Endothelial cell (in vitro differentiated cells): Measurements from ENCODE around the gene ASB13. TPM values are rescaled to one million over a fixed set of nuclear protein-coding genes. Genes with fewer than 3 reads are reported as not detected.

ENCODE experiments used
- DNase-seq: peaks from one replicate; pipeline ENCODE4 v3.0.0; 2021; ENCODE audit warnings: low spot score
- H3K27ac Mint-ChIP-seq: one replicate; pipeline ENCODE4 v1.8.0; 2021; ENCODE audit warnings: mixed read lengths, inconsistent platforms; ENCODE audit not compliant: unreplicated experiment
- H3K27me3 Mint-ChIP-seq: one replicate; pipeline ENCODE4 v1.8.0; 2021; ENCODE audit warnings: mild to moderate bottlenecking, moderate library complexity, mixed read lengths, inconsistent platforms; ENCODE audit not compliant: unreplicated experiment
- H3K36me3 Mint-ChIP-seq: one replicate; pipeline ENCODE4 v1.8.0; 2021; ENCODE audit warnings: mild to moderate bottlenecking, low read depth, mixed read lengths, inconsistent platforms; ENCODE audit not compliant: unreplicated experiment
- H3K4me1 Mint-ChIP-seq: one replicate; pipeline ENCODE4 v1.8.0; 2021; ENCODE audit warnings: mild to moderate bottlenecking, mixed read lengths, inconsistent platforms; ENCODE audit not compliant: unreplicated experiment
- H3K4me3 Mint-ChIP-seq: one replicate; pipeline ENCODE4 v1.8.0; 2021; ENCODE audit warnings: mild to moderate bottlenecking, mixed read lengths, inconsistent platforms; ENCODE audit not compliant: unreplicated experiment
- H3K9me3 Mint-ChIP-seq: one replicate; pipeline ENCODE4 v1.8.0; 2021; ENCODE audit warnings: mixed read lengths, inconsistent platforms; ENCODE audit not compliant: unreplicated experiment
- total RNA-seq: library from RNA; stranded (reverse); fragmentation: NEBNext Ultra II Directional; extraction: Animal tissue kit (Norgen Biotek cat#: 25700); gene quantifications from one replicate; pipeline ENCODE4 v1.2.1, GENCODE V29; 2021; ENCODE audit not compliant: unreplicated experiment
- TF ChIP-seq, protein P1 (sequence below): fragments of 200-600 bp; sonication (generic); IDR thresholded peaks from one replicate; pipeline ENCODE4 v1.5.0; 2021; ENCODE audit warnings: antibody characterized with exemption; ENCODE audit not compliant: unreplicated experiment

The ASB13 gene
- total RNA-seq, 1 donor from 2014 or later, result 22.5 TPM

- H3K27ac Mint-ChIP-seq, result no peak overlapping the region
- no peaks in the 10 kb centered on the region for H3K36me3 Mint-ChIP-seq
- no peak for DNase-seq
- peaks cover 20% of the 10 kb centered on the region for H3K4me1 Mint-ChIP-seq
- H3K27me3 Mint-ChIP-seq, result no peaks in the 10 kb centered on the region
- TF ChIP-seq, protein P1, sequence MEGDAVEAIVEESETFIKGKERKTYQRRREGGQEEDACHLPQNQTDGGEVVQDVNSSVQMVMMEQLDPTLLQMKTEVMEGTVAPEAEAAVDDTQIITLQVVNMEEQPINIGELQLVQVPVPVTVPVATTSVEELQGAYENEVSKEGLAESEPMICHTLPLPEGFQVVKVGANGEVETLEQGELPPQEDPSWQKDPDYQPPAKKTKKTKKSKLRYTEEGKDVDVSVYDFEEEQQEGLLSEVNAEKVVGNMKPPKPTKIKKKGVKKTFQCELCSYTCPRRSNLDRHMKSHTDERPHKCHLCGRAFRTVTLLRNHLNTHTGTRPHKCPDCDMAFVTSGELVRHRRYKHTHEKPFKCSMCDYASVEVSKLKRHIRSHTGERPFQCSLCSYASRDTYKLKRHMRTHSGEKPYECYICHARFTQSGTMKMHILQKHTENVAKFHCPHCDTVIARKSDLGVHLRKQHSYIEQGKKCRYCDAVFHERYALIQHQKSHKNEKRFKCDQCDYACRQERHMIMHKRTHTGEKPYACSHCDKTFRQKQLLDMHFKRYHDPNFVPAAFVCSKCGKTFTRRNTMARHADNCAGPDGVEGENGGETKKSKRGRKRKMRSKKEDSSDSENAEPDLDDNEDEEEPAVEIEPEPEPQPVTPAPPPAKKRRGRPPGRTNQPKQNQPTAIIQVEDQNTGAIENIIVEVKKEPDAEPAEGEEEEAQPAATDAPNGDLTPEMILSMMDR, result no peak
- no peak overlapping the region for H3K4me3 Mint-ChIP-seq
- H3K9me3 Mint-ChIP-seq, result no peaks in the 10 kb centered on the region
Observed at GRCh38 chr10:5698062-5698461, 31.7 kb upstream of the ASB13 start.

DNA sequence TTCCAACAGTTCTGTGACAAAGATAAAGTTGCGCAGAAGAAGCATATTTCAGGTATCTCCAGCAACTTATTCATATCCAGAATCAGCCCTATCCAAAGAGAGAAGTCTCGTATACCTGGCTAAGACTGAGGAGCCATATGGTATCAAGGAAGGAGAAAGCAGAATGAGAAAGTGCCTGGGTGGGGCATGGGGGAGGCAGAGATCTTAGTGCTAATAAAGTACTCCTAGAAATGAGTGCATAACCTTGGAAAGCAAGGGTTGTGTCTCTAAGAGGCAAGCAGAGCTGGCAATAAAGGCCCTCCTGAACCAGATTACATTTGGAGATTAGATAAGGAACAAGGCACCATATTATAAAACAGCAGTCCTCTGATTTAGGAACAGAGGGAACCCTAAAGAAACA, 30.9 kb upstream of the ASB13 start:
- Mint-ChIP-seq H3K36me3 (no peaks in the 10 kb centered on the region), H3K4me3 (no peak overlapping the region), H3K4me1 (peaks cover 23% of the 10 kb centered on the region), H3K27me3 (no peaks in the 10 kb centered on the region), H3K27ac (no peak overlapping the region), H3K9me3 (no peaks in the 10 kb centered on the region)
- DNase-seq, result no peak
- TF ChIP-seq, protein P1, result no peak

DNA sequence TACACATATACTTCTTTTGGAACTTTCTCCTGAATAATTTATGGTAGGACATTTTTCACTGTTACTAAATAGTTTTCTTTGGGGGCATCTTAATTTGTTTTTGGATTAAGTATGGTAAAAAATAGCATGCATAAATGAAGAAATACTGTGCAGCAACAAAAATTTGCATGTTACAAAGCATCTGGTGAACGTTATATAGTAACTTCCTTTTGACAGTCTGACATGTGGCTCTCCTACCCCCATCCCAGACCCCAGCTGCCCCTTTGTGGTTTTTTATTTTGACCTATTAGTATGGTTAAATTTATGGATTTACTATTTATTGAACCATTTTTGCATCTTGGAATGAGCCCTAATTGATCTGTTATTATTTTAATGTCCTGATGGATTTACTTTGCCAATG, 28.2 kb upstream of the ASB13 start:
- Mint-ChIP-seq H3K27ac (no peak overlapping the region), H3K9me3 (no peaks in the 10 kb centered on the region), H3K27me3 (no peaks in the 10 kb centered on the region), H3K4me1 (peaks cover 29% of the 10 kb centered on the region), H3K36me3 (no peaks in the 10 kb centered on the region), H3K4me3 (no peak overlapping the region)
- DNase-seq, result no peak
- TF ChIP-seq, protein P1, result no peak

GRCh38 chr10:5692461-5693358, 26.3 kb upstream of the ASB13 start:
- peaks cover 1% of the 10 kb centered on the region for H3K27me3 Mint-ChIP-seq
- TF ChIP-seq, protein P1, result no peak
- H3K4me3 Mint-ChIP-seq, result peak overlapping the region; percentile 92
- no peaks in the 10 kb centered on the region for H3K9me3 Mint-ChIP-seq
- H3K4me1 Mint-ChIP-seq, result peaks cover 26% of the 10 kb centered on the region
- DNase-seq, result peak; percentile 60
- H3K36me3 Mint-ChIP-seq, result no peaks in the 10 kb centered on the region
- peak overlapping the region; percentile 22 for H3K27ac Mint-ChIP-seq

DNA sequence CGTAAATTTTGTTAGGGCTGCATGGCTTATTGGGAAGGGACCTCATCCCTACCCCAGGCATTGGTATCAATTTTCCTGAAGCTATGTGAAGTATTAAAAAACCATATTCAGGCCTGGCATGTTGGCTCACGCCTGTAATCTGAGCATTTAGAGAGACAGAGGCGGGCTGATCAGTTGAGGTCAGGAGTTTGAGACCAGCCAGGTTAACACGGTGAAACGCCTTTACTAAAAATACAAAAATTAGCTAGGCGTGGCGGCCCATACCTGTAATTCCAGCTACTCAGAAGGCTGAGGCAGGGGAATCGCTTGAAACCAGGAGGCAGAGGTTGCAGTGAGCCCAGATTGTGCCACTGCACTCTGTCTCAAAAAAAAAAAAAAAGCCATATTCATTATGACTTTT, 25.4 kb upstream of the ASB13 start:
- no peaks in the 10 kb centered on the region for H3K36me3 Mint-ChIP-seq
- TF ChIP-seq, protein P1, result no peak
- peaks cover 1% of the 10 kb centered on the region for H3K27me3 Mint-ChIP-seq
- H3K9me3 Mint-ChIP-seq, result no peaks in the 10 kb centered on the region
- no peak for DNase-seq
- H3K27ac Mint-ChIP-seq, result no peak overlapping the region
- H3K4me3 Mint-ChIP-seq, result peak overlapping the region; percentile 42
- peaks cover 22% of the 10 kb centered on the region for H3K4me1 Mint-ChIP-seq
